HG02623 (cell line): ENCODE data around the gene EN1.

ENCODE experiments used
- ATAC-seq: cut with Tn5 transposase; IDR thresholded peaks from one replicate; pipeline ENCODE4 v1.9.1; 2021; ENCODE audit warnings: moderate library complexity; ENCODE audit not compliant: unreplicated experiment

EN1 gene

DNA sequence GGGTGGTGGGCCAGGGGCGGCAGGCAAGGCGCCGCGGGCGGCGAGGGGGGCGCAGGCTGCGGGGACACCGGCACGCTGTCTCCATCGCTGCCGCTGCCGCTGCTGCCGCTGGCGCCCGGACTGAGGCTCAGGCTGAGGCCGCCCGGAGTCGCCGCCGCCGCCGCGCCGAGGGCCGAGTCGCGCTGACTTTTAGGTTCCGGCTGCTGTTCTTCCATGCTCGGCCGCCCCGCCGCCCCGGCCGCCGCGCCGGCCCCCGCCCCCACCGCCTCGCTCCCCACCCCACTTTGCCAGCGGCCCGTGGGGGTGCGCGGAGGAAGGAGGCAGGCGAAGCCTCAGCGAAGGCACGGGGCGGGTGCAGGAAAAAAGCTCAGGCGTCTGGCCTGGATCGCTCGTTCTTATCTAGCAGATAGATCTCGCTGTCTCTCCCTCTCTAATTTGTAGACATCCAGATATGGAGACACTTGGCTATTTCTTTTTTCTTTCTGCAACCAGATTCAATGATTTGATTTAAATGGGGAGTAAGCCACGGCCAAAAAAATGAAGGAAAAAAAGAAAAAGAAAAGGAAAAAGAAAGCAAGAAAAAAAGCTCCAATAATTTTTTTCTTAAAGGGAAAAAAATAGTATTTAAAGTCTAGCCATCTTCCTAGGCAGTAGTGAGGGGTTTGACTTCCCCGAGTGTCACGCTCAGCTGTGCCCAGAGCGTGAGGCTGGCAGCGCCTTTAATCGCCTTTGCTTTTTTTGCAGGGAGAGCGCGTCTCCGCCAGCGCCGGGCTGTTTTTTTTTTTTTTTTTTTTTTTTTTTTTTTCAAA is at the start of gene EN1:
Gene EN1, minus strand, starts transcription at position 696 of the 809 bp plus-strand sequence. Its CDS starts 481 bp downstream, at position 215.
- ATAC-seq, result no peak

DNA sequence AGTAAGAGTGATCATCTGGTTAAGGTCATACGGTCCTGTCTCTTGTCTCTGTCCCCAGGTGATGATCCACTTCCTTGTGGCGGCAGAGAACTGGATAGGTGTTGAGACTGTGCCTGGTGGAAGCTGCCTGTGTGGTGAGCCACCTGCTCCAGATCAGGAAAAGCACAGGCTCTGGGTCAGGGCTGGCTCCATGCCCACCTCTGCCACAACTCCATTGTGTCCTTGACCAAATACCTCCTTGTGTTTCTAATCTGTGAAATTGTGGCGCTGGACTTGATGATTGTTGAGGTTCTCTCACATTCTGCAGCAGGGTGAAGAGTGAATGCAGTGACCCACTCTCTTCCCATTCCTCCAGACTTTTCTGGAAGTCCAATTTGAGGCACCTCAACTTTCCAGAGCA is 45.7 kb upstream of the EN1 start:
- ATAC-seq, result no peak

DNA sequence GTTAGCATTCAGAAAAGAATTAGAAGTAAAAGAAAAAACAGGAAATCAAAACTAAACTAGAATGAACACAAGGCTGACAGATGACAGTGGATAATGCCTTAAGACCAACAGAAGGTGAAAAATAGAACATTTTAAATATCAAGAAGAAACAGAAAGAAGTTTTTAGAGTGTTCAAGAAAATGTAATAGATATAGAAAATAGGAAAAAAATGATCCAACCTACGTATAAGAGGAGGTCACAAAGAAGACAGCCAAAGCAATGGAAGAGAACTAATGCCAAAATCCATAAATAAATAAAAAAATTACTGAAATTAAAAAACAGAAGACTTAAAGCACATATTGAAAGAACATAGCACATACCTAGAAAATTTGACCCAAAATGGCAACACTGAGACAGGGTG is 42.5 kb upstream of the EN1 start:
- no peak for ATAC-seq

DNA sequence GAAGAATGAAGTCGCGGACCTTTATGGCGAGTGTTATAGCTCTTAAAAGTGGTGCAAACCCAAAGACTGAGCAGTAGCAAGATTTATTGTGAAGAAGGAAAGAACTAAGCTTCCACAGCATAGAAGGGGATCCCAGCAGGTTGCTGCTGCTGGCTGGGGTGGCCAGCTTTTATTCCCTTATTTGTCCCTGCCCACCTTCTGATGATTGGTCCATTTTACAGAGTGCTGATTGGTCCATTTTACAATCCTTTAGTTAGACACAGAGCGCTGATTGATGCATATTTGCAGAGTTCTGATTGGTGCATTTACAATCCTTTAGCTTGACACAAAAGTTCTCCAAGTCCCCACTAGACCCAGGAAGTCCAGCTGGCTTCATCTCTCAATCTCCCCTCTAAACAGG is 36.3 kb upstream of the EN1 start:
- no peak for ATAC-seq

DNA sequence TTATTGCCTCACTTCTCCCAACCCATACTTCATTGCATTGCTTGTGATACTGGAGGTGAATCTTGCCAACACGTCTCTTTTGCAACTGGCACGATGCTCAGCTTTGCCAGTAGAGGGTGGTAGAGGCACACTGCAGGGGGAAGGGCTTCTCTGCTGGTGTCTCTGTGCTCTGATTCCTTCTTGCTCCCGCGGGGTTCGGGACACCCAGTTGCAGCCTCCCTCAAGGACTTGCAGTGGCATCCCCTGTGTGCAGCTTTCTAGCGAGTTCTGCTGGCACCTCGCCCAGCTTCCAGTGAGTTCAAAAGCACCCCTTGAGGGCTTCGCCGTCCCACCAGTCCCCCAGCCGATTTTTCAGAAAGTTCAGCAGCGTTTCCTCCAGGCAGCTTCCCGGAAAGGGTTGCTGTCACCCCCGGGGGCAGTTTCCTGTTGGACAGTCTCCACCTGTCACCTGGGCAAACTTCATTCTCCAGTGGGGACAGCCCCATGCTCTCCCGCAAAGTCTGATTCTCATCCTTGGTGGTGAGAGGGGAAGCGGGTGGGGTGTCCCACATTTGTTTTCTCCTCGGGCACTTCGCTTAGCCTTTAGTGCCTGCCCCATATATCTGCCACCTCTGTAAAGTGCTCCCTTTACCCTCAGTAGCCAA is 35.4 kb upstream of the EN1 start:
- ATAC-seq, result peak; percentile 79

DNA sequence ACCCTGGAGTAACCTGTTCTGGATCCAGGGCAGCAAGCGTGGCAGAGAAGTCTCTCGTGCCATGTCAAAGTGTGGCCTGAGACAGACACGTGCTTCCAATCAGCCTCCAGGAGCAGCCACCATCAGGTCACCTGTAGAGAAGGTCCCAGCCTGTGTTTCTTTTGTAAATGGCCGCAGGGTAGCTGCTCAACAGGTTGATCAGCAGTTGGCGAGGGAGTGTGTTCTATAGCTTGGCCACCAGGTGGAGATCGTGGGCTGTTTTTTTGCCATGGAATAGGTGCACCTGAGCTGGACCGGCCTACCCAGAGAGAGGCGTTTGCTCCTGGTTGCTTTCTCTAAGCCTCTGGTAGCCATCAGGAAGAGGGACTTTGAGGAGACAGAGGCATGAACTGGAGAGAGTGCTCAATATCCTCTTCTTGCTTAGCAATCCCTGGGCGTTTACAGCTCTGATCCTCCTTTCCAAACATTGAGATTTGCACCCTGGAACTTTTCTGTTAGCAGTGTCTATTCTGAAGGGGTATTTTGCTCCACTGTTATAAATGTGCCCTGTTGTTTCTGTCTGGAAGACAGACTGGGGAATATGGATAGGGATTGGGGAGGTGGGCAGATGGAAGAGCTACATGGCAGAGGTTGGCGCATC is 34.2 kb upstream of the EN1 start:
- ATAC-seq, result peak; percentile 90

DNA sequence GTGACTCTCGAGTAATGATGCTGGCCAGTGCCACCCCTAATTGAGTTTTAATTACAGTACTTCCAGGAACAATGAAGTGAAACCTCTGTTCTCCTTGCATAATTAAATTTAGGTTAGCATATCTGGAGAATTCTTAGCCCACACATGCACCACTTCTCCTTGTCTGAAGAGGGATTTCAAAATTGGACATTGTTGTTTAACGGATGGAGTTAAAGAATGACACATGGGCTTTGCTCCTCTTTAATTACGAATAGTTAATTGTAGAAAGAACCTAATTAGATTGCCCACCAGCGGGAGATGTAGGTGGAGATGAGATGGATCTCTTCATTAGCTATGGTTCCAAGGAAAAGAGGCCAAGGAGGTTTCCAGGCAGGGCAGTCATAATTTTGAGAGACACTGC is 33.1 kb upstream of the EN1 start:
- ATAC-seq, result no peak

DNA sequence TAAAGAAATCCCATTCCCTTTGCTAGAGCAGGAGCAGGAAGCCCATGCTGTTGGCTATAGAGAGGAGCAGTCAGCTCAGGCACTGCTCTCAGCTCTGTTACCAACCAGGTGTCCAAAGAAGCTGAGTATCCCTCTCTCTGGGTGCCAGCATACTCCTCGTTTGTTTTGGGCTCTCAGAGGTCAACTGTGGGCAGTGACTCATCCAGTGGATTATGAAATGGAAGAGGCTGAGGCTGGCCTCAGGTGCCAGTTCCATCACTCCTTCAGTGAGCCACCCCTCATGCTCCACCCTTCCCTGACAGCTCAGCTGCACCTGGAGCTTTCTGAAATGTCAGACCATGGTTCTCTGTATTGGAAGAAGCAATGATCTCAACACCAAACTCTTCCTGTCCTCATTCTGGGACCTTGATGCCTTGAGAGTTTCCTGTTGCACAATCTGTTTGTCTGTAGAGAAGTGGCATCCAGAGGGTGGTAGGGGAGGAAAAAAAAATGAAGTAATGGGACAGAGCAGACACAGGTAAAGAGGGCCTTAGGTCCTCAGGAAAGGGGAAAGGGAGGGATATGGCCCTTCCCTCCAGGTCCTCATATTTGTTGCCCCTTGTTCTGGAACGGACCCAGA is 31.2 kb upstream of the EN1 start:
- no peak for ATAC-seq

DNA sequence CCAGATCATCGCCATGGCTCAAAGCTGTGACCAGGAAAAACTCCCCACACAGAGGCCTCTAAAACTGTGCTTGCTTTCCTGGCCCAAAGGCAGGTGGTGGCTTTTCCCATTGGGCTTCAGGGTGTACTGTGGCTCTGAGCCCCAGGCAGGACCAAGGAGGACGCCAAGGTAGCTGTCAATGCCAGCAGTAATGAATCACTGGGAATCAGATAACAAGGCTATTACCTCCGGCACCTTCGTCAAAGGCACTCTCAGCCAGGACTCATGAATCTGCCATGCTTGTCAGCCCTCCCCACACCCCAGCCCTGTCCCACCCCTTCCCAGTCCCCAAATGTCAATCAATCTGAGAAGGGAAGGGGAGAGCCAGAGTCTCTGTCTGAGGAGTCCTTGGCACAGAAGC is 27.9 kb upstream of the EN1 start:
- no peak for ATAC-seq

DNA sequence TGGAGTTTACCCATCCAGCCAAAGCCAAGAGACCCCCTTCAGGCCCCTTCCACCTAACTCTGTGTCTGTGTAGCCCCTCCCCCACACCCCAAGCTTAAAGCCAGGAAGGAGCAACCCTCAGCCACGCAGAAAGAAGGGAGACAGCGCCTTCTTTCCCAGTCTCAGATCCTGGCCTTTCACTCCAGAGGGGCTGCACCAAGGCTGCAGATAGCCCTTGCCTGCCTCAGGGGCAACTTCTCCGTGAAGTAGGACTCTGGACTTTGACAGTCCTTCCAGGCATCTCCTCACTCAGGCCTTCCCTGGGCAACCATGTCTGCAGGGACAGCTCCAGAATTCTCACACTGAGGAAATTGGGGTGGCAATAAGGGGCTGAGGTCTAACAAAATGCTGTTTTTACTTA is 26.9 kb upstream of the EN1 start:
- no peak for ATAC-seq

DNA sequence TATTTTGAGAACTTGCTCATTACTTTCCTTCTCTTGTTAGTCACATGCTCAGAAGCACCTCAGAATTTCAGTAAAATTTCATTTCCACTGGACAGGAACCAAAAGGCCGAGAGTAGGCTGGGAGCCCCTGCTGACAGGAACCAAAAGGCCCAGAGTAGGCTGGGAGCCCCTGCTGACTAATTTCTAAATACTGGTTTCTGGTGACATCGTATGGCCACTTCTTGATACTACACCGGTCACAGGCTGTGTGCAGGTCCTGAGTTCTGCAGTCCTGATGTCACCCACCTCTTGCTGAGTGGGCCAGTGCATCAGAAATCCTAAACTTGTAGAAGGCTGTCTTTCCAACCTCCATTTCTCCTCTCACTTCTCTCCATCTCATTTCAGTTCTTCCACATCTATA is 17.7 kb upstream of the EN1 start:
- peak; percentile 97 for ATAC-seq

DNA sequence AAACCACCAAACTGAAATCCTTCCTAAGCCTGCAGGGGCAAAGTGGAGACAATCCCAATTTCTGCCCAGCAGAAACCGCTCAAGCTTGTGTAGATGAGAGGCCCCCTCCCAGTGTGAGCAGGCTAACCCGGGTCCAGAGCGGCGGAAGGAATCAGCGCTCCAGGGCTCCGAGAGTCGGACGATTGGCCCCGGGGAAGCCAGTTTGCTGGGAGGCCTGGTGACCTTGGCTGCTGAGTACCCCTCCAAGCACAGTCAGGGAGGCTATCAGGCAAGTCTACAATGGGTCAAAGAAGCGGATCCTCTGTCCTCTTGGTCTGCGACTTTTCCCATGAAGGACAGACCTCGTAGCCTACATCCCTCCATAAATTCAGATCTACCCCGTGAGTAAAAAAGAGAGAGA is 16.8 kb upstream of the EN1 start:
- ATAC-seq, result no peak

DNA sequence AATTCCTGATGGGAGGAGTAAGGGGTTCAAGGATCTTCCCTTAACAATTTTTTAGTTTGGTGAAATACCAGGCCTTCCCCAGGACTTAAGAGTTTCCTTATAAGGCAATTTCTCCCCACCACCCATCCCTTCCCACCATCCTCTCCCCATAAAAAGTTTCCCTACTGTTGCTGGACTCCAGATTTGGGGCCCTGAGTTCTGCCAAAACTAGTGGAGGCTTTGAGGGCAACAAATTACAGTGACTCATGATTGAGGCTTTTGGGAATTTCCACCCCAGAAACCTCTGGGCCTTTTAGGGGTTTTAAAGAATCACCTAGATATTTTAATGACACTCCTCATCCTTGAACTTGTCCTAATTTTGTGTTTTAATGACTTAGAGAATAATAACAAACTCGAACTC is 14.3 kb upstream of the EN1 start:
- ATAC-seq, result no peak

DNA sequence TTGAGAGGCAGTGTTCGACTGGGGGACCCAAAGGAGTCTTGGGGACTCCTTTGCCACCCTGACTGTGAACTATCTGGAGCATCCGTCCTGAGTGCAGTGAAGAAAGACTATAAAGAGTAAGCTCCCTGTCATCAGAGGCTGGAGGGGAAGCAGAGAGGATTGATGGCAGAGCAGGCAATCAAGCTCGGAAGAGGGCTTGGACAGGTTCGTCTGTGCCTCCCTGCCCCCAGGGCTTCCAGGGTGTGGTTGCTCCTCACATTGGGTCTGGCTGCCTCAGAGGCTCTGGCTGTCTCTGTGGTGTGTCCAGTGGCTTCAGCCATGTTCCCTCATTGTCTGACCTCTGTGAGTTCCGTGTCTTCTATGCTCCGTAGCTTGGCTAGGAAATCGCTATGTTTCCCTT is 13.8 kb upstream of the EN1 start:
- ATAC-seq, result no peak

DNA sequence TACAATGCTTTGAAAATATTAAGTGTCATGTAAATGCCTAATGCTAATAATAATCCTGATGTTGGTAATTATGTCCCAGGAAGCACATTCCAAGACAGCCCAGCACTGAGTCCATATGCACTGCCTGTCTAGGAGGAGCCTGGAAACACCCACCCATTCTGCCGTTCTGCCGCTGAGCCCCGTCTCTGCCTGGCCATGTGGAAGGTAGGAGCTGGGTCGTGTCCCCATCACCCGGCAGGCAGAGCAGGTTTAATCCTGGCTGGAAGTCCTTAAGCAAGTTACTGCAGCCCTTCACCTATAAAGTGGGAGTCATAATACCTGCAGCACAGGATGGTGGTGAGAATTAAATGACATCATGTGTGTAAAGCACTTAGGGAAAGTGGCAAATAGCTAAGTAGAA is 13.1 kb upstream of the EN1 start:
- no peak for ATAC-seq

DNA sequence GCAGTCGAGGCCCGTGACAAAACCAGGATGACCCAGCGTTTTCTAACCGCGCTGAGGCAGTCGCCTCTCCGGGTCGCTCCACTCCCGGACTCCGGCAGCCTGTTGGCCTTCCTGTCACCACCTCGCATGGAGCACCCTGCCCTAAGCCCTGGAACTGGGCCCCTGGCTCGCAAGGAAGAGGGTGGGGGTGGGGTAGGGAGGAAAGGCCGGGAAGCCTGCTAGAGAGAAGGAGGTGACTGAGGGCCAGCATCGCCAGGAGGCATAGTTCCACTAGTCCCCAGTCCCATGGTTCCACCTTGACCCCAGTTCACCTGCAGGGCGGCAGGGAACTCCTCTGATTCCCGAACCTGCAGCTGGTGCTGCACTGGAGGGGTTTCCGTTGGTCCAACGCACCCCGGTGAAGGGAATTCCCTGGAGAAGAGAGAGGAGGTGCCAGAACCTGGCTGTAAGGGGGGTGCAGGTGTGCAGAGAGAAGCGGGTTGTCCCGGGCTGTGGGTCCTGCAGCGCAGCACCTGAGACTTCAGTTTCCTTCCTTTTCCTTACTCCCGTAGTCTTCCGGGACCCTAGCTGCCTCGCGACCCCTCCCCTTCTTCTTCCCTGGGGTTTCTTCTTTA is 11.8 kb upstream of the EN1 start:
- no peak for ATAC-seq

DNA sequence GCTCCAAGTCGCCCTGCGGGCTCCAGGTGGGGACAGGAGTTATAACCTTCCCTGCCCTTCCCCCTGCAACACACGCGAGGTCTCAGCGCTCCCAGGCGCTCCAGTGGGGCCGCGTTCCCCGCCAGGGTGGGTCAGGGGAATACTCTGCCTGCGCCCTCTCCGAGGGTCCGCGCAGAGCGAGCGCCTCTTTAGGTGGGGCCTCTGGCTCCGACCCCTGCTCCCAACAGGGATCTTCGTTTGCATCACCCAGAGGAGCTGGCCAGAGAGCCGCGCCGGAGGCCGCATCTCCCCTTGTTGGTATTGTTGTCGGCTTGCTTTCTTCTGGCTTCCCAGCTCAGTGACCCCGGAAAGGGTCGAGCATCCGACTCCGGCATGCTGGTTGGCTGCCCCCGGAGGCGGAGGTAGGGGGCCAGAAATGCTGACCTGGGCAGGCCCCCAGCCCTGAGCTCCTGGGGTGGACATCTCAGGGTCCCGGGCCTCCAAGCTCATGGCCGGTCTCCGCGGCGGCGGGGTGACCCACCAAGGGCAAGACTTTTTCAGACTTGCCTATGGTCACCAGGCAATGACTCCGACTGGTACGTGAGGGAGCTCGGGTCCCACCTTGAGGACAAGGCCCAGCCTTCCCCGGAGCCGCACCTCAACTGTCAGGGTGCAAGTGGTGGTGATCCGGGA is 11.2 kb upstream of the EN1 start:
- ATAC-seq, result no peak

DNA sequence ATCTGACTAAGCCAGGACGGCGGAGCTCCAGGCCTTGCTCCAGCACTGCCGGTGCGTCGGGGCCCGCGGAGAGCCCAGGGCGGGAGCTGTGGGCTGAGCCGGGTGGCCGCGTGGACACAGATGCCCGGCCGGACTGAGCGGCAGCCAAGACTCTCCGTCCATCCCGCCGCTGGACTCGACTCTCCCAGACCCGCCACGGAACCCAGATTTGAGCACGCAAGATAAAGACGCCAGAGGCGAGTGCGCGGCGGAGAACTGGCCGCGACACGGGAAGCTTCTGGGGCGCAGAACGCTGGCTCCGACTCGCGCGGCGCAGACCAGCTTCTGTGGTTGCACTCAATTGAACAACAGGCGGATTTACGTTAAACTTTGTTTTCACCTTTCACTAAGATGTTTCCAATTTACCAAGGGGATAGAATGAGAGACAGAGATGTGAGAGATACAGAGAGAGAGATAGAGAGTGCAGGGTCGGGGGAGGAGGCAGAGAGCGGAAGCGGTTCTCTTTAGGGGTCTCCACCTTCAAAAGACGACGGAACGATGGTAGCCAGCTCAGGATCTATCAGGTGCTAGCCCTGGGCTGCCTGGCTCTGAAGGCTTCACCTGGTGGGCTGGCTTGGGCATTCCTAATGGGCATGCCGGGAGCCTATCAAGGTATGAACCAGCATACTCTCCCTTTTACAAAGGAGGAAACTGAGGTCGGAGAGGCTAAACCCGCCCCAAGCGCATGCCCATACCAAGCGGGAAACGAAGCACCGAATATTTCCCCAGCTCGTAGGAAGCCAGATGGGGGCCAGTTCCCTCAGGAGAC is 10.4 kb upstream of the EN1 start:
- no peak for ATAC-seq

DNA sequence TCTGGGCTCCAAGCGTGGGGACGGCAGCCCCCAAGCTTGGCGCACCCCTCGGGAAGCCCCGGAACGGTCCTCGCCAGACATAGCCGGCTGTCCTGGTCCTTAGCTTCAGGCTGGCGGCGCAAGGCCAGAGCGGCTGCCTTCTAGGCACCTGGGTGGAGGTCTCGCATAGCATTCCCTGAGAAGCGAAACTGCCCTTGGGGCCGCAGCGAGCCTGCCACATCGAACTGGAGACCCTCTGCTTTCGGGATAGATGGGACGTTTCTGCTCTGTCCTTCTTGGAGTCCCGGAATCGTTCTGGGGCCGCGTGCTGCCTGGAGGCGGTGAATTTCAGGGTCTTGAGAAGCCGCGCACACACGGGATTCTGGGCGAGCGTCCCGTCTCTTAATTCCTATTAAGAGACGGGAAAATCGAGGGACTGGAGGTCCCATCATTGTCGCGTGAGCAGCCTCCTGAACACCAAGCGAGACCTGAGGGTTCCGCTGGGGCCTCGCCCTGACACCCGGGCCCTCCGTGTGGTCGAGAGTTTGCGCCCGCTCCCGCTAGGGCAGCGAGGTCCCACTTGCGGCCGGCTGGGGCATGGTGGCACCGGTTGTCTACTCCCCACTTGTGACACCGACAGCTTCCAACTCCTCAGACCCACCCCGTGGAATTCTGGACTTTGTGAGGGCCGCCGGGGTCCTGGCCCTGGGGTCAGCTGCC is 9.7 kb upstream of the EN1 start:
- no peak for ATAC-seq
